Measurements from ENCODE around the gene KRT9. TPM values are rescaled to one million over a fixed set of nuclear protein-coding genes. Genes with fewer than 3 reads are reported as not detected.

The KRT9 gene
- total and polyA plus RNA-seq, 10 of the 15 experiments (the other 5 are each of a cell fraction or from before 2014, with no cell fraction given) = not detected

DNA sequence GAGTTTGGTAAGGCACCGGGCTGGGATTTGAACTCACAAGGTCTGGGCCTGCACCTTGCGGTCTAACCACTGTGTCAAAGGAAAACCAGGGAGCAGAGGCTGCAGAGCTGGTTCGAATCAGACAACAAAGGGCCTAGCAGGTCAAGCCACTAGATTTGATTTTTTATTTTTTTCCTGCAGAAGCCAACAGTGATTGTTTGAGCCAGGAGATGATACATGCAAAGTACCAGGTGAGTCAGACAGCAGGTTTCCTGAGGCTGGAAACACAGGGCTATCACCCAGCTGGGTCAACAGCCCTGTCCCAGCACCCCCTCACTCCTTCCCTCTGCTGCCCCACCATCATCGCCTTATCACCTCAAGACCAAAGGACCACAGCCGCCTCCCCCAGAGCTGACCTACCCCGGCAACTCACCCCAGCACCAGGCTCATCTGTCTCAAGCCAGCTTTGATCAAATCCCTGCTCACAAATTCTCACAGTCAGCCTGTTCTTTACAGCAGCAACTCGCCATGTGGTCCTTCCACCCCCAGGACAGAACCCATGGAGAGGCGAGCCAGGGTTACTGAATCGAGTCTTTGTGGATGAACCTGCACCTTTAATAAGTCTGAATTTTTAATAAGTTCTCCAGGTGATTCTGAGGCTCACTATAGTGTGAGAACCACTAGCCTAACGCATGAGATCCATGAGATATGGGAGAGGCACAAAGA is 30.8 kb downstream of the KRT9 start:
- Histone ChIP-seq H2AFZ (ENCODE audit: control insufficient read depth, low read depth, low read length) (no peak overlapping the region), H3K4me1 (ENCODE audit: control insufficient read depth, insufficient read depth, low read length) (no peaks in the 10 kb centered on the region), H3K4me2 (ENCODE audit: control insufficient read depth, insufficient read depth) (no peak overlapping the region), H3K27me3 (replicated peaks in 1 of 2; ENCODE audit: control insufficient read depth in 2 of 2, insufficient read depth in 2 of 2, low read length in 1 of 2) (peaks cover 0 to 2% of the 10 kb centered on the region in 2 experiments; a peak in 2 of 4 replicates), H3K9ac (ENCODE audit: control insufficient read depth, insufficient read depth, low read length) (no peak overlapping the region), H3K79me2 (ENCODE audit: control insufficient read depth, insufficient read depth, low read length) (no peaks in the 10 kb centered on the region), H3K36me3 (ENCODE audit: control insufficient read depth in 2 of 2, insufficient read depth in 2 of 2, low read length in 1 of 2) (no peaks in the 10 kb centered on the region), H3K4me3 (no peak overlapping the region), H3K27ac (ENCODE audit: control insufficient read depth, insufficient read depth) (no peak overlapping the region), H4K20me1 (ENCODE audit: control insufficient read depth, insufficient read depth) (no peaks in the 10 kb centered on the region), H3K9me3 (replicated peaks; ENCODE audit: control insufficient read depth, insufficient read depth, low read length) (no peaks in the 10 kb centered on the region)
- in situ Hi-C loops (cut with MboI) = no loop called here
- no peak for DNase-seq (ENCODE audit: low read depth, low spot score)
- no peak for ATAC-seq
- TF ChIP-seq CREB1 (IDR thresholded peaks at IDR 0.05; ENCODE audit: low read depth) (no peak), TAF1 (IDR thresholded peaks at IDR 0.05; ENCODE audit: borderline replicate concordance, low read depth, low read length) (no peak), YBX1 (IDR thresholded peaks at IDR 0.05) (no peak)
- TF ChIP-seq, protein P1, sequence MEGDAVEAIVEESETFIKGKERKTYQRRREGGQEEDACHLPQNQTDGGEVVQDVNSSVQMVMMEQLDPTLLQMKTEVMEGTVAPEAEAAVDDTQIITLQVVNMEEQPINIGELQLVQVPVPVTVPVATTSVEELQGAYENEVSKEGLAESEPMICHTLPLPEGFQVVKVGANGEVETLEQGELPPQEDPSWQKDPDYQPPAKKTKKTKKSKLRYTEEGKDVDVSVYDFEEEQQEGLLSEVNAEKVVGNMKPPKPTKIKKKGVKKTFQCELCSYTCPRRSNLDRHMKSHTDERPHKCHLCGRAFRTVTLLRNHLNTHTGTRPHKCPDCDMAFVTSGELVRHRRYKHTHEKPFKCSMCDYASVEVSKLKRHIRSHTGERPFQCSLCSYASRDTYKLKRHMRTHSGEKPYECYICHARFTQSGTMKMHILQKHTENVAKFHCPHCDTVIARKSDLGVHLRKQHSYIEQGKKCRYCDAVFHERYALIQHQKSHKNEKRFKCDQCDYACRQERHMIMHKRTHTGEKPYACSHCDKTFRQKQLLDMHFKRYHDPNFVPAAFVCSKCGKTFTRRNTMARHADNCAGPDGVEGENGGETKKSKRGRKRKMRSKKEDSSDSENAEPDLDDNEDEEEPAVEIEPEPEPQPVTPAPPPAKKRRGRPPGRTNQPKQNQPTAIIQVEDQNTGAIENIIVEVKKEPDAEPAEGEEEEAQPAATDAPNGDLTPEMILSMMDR (IDR thresholded peaks at IDR 0.05 in 2 of 3, conservative IDR thresholded peaks at IDR 0.05 in 1 of 3; ENCODE audit: control insufficient read depth in 2 of 3, extremely low read depth in 1 of 3, insufficient read depth in 1 of 3, low read depth in 3 of 3, low read length in 3 of 3) = no peak
- intact Hi-C loops (cut with micrococcal nuclease; ENCODE audit: unreplicated experiment) = no loop called here
- POLR2A ChIA-PET = no interaction called here
- CTCF ChIA-PET = interaction anchor here (0.7 to 2.1 kb wide), 3 partner anchors 8 to 685 kb away, joined by 3 to 9 read pairs (median 3); no protein-coding TSS in a partner anchor
- SMC1A ChIA-PET (ENCODE audit: uncharacterized antibody, unreplicated experiment) = interaction anchor here (0.6 kb wide), 1 partner anchor 36 kb away, joined by 3 read pairs; no protein-coding TSS in a partner anchor
- RAD21 ChIA-PET (ENCODE audit: unreplicated experiment) = no interaction called here
- no peak for FAIRE-seq
- no TSS peak for BruUV-seq (replicated peaks)
- 33% methylated on average over 10 of the region's 10 CpGs for WGBS (ENCODE audit: insufficient coverage, insufficient replicate concordance, low lambda C conversion rate, missing lambda C conversion rate)
